ENCODE data around the gene IFITM2.
"Not testable (repeated sequence)": the region's sequence is repeated elsewhere in the genome, so short reads cannot be mapped to it uniquely, and the experiment has no call there.

IFITM2 gene

DNA sequence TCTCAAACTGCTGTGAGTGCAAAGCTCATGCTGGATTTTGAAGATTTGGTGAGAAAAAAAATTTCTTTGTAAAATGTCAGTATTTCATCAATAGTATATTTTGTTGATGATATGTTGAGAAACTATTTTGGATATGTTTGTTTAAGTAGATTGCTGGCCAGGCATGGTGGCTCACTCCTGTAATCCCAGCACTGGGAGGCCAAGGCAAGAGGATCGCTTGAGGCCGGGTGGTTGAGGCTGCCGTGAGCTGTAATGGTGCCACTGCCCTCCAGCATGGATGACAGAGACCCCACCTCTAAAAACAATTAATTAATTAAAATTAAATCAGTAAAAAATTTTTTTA, 19.9 kb downstream of the IFITM2 start:
- no peak for DNase-seq

DNA sequence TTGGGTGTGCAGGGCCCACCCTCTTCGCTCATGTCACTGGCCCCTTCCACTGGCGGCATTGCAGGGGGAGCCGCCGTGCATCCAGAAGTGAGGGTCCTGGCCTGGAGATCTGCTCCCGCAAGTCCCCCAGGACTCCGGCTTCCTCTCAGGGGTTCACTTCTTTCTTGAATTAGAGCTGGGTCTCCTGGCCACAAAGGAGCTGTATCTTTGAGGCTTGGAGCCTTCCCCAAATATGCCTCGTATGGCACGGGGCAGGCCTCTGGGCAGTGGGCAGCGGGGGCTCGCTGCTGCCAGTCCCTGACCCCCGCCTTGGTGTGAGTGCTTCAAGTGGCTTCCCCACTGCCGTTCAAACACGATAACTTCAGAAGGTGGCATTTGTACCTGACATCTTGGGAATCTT, 20.4 kb downstream of the IFITM2 start:
- no peak for DNase-seq

DNA sequence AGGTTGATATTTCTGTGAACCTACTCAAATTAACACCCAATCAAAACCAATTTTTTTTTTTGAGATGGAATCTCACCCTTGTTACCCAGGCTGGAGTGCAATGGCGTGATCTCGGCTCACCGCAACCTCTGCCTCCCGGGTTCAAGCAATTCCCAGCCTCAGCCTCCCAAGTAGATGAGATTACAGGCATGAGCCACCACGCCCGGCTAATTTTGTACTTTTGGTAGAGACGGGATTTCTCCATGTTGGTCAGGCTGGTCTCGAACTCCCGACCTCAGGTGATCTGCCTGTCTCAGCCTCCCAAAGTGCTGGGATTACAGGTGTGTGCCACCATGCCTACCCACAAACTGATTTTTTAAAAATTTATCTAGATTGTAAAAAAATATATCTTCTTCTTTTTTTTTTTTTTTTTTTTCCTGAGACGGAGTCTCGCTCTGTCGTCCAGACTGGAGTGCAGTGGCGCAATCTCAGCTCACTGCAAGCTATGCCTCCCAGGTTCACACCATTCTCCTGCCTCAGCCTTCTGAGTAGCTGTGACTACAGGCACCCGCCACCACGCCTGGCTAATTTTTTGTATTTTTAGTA, 21.0 kb downstream of the IFITM2 start:
- not testable (repeated sequence) for DNase-seq

DNA sequence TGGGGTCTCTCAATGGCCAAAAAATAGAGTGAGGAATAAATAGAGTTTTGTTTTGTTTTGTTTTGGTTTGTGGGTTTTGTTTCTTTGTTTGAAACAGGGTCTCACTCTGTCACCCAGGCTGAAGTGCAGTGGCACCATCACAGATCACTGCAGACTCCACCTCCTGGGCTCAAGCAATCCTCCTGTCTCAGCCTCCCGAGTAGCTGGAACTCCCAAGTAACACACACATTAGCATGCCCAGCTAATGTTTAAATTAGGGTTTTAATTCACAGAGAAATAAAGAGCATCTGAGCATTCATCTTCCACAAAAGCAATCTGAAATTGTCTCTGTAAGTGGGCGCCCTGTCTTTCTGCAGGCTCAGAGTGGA, 22.3 kb downstream of the IFITM2 start:
- no peak for DNase-seq

DNA sequence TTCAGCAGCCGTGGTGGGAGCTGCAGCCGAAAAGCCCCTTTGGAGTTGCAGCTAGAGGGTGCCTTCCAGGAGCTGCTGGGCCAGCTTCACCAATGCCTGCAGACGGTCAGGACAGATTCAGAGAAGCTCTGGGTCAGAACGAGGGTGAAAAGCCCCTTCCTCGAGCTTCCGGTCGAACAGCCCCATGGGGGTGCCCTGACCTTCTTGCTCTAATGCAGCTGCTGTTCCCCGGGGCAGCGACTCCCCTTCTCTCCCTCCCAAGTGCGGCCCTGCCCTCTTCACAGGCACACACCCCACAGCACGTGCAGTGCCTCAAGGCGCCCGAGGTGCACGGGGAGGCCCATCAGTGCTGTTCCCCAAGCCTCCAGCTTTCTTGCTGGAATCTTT, 22.7 kb downstream of the IFITM2 start:
- no peak for DNase-seq

DNA sequence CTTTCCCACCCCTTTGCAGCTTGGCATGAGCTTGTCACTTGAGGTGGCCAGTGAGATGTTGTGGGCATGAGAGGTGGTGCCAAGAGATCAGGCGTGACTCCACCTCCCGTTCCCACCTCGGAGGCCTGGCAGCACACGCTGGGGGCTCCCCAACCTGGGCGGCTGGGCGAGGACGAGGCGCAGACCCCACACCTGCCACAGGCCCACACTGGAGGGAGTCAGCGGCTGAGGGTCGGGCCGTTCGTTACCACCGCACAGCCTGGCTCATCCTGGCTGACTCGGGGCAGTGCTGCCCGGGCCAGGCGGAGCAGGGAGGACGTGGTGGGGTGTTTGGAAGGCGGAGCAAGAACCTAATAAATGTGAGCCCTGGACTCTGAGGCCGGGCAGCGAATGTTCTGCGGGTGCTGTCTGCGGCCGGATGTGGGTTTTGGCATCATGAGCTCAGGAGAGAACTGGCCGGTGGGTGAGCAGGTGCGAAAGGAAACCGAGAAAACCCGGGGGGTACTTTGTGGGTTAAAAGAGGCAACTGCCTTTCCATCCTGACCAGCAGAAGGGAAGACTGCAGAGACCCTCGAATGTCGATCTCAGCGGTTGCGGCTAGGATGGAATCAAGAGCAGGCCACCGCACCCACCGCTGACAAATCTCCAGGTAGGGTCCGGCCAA, 23.2 kb downstream of the IFITM2 start:
- peak; percentile 30 for DNase-seq

DNA sequence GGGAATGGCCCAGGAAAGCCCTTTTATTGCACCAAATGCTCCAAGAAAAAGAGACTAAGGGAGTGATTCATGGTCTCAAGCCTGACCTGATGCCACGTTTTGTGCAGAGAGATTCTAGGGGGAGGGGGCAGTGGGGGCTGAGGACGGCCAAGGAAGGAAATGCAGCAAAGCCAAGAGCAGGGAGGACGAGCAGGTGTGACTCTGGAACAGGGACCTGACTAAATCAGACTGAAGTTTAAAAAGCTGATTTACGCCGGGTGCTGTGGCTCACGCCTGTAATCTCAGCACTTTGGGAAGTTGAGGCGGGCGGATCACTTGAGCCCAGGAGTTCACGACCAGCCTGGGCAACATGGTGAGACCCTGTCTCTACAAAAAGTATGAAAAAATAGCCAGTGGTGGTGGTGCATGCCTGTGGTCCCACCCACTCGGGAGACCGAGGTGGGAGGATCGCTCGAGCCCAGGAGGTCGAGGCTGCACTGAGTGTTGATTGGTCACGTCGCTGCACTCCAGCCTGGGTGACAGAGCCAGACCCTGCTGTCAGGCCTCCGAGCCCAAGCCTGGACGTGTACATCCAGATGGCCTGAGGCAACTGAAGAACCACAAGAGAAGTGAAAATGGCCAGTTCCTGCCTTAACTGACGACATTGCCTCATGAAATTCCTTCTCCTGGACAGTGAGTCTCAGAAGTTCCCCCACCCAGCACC, 23.9 kb downstream of the IFITM2 start:
- no peak for DNase-seq

DNA sequence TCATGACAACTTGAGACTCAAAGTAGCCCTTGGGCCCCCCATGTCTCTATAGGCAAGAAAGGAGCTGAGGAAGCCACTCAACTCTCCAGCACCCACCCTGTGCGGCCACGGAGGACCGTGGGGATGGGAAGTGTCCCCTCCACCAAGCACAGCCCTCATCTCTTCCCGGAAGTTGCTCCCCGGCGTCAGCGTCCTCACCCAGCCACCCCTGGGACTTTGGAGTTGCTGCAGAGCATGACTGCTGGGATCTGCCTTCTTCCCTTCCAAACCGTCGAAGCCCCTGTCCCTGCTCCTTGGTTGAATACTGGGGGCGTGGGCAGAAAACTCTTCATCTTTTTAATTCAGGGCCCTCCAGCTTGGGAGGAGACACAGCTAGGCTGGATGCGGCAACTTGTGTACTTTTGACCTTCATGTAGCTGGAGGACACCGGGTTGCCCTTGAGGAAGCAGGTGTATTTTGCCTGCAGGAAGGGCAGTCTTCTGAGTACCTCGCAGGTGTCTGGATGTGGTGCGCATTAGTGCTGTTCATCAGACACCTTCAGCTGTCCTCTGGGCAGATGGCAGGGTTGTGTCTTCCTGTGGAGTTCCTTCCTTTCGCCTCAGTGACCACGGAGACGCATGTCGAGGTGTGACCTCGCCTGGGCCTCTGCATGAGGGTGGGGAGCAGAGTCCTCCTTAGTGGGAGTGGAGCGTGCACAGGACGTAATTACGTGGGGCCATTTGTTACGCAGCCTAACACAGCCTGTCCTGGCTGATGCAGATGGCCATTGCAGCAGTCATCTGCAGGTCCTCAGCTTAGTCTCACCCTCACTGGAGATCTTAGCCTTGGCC, 25.2 kb downstream of the IFITM2 start:
- DNase-seq: no peak

DNA sequence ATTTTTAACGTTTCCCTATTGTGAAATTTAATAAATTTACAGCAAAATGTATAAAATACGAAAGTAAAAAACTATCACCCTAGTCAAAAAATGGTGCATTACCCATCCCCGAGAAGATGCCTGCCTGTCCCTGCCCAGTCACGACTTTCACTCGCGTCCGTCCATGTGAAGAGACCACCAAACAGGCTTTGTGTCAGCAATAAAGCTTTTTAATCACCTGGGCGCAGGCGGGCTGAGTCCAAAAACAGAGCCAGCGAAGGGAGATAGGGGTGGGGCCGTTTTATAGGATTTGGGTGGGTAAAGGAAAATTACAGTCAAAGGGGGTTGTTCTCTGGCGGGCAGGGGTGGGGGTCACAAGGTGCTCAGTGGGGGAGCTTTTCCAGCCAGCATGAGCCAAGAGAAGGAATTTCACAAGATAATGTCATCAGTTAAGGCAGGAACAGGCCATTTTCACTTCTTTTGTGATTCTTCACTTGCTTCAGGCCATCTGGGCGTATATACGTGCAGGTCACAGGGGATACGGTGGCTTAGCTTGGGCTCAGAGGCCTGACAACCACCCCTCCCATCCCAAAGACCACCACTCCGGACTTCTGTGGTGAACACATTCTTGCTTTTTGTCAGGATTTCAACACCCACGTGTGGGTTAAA, 26.1 kb downstream of the IFITM2 start:
- DNase-seq: not testable (repeated sequence)

DNA sequence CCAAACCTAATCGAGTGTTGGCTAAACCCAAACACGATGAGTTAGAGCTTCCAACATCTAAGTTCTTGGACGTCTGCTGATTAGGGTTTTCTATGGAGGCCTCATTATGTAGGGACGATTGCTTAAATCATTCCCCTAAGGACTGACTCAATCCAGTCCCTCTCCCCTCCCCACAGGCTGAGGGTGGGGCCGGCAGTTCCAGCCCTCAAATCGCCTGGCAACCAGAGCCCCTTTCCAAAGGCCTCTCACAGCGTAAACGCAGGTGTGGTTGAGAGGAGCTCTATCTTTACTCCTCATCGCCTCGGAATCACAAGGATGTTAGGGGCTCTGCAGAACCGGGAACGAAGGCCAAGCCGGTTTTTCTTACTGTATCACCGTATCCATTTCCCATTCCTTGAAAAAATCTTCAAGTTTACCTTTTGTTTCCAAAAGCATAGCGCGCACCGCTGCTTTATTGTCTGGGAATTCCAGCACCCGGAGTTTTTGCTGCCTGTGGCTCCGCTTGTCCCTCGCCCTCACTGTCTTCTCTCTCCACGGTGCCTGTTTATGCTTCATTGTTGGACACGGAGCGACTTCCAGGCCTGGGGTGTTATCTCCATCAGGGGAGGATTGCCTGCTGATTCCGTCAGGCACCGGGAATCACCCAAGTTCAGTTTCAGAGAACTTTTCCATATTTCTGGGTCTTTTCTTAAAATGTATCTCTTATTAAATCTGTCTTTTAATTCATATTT, 26.8 kb downstream of the IFITM2 start:
- DNase-seq: no peak

DNA sequence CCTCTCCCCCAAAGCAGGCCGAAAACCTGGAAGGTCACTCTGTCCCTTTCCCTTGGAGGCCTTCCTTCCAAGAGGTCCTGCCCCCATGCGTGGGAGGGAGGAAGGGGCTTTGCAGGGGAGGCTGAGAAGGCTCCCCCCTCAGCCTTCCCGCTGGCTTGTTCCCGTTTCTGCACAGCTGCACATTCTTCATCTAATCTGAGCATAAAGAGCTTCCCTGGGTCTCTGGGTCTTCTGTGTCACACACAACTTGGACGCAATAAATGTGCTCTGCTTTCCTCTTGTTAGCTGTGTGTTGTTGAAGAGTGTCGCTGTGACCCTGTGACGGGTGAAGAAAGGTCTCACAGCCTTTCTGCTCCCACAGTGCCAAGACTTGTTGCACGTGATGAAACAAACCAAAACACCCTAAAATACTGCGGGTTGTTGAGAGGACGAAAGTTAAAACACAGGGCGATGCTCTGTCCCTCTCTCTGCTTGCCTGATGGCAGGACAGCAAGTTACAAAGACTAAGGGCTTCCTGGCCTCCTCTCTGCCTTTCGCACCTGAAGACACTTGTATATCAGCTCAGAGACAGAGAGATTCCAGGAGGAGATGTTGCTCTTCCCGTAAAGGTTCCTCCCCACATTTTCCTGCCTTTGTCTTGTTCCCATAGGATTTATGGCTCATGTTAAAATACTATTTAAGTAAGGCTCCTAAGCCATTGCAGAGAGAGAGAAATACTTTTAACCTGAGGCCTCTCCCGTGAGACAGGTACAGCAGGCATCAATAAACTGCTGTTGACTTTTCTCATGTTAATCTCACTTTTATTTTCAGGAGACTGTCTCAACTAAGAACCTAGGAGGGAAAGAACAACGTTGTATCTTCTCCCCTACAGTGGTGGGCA, 28.4 kb downstream of the IFITM2 start:
- DNase-seq: no peak

DNA sequence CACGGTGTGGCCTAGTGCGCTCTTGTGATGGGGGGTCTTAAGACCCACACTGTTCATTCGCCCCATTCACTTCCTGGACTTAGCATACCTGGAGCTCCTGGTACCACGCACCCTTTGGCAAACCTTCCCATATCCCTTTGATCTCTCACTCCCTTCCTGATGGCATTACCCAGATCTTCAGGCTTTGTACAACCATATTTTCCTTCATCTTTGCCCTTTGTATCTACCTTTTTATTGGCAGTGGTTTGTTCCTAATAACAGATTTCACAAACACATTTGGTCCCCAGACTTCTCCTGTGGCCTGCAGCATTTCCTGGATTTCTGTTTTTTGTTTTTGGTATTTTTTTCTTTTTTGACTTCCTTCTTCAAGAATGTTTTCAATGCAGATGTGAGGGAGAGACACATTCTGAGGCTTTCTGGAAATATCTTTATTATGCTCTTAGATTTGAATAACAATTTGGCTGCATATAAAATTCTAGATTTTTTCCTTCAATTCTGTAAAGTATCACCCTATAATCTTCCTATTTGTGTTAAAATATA, 29.1 kb downstream of the IFITM2 start:
- no peak for DNase-seq

DNA sequence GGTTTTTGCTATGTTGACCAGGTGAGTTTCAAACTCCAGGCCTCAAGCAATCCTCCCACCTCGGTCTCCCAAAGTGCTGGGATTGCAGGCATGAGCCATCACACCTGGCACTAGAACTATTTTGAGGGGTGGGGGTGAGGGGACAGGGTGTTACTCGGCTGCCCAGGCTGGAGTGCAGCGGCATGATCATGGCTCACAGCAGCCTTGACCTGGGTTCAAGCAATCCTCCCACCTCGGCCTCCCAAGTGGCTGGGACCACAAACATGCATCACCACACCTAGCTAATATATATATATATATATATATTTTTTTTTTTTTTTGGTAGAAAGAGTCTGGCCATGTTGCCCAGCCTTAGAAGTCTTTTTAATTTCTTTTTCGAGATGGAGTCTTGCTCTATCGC, 30.1 kb downstream of the IFITM2 start:
- DNase-seq: no peak

DNA sequence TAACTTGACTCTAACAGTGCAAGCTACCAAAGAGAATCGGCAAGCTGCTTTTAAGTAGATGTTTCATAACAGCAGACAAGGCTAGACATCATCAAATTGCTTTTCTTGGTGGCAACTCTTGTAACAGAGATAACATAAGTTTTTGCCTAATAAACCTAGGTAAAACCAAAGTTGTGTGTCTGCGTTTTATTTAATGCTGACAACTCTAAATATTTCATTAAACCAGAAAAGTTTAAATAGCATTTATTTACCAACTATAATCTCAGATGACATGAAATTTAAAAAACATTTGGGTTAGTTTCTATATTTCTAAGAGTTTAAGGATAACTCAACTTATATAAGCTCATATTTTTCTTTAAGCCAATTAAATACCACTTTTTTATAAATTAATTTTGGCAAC, 32.3 kb downstream of the IFITM2 start:
- no peak for DNase-seq

DNA sequence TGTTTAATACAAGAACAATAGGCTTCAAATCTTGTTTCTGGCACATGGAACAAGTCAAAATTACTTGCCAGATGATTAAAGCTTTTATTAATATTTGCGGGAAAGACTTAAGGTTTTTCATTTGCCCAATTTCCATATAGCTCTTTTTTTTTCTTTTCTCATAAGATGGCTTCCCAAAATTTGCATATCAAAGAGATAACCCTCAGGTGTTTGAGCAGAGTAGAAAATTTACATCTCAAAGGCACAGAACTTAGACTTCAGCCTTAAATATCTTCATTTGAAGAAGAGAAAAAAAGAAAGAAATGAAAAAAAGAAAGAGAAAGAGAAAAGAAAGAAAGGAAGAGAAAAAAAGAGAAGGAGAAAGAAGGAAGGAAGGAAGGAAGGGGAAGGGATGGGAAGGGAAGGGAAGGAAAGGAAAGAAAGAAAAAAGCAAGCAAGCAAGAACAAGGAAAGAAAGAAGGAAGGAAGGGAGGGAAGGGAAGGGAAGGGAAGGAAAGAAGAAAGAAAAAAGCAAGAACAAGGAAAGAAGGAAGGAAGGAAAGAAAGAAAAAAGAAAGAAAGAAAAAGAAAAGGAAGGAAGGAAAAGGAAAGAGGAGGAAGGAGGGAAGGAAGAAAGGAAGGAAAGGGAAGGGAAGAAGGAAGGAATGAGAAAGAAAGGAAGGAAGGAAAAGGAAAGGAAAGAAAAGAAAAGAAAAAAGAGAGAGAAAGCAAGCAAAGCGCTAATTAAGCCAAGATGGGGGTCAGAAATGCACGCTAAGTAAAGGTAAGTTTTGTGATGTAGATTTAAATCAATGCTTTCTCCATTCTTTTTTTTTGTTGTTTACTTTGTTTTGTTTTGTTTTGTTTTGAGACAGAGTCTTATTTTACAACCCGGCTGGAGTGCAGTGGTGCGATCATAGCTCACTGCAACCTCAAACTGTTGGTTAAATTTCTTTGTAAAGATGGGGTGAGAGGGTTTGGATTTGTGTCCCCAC, 33.2 kb downstream of the IFITM2 start:
- no peak for DNase-seq

DNA sequence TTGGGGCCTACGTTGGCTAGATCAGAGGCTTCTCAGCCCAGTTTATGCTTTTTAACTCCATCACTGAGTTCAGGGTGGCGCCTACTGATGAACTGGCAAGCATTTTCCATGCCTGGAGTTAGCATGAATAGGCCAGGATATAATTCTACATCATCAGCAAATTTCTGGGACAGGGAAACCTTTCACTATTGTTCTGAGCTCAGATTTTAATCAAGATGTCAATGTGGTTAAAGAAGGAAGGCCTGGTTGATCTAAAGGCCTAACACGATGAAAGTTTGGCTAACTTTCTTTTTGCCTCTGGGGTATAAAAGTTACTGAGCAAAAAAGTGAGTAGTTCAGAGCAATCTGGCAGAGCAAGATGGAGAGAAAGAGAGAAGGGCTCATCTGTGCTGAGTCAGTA, 34.7 kb downstream of the IFITM2 start:
- DNase-seq: no peak

DNA sequence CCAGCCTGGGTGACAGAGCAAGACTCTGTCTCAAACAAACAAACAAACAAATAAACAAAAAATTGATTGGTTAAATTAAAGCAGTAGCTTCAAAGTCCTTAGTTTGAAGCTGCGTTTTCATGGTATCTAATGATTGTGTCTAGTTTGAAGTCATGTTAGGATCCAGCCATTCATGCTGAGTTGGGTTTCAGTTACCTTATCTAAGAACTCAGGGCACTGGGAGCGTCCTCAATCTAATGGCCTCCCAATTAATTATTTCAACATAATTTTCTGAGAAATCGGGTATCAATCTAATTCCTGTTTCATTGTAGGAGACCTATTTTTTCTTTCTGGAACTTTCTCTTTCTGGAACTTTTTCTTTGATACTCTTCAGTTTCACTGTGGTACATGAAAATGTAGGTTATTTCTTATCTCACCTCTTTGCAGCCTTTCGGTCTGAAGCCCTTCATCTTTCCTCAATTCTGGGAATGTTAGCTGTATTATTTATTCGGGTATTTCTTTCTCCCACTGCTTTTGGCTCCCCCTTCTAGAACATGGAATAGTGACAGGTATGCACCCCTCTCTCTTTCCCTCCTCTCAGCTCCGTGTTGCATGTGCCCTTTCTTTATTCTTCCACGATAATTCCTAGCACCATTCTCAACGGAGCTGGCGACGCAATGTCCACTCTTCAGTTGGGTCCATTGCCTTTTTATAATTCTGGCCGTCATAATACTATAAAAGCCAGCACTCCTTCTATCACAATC, 37.4 kb downstream of the IFITM2 start:
- DNase-seq: no peak

DNA sequence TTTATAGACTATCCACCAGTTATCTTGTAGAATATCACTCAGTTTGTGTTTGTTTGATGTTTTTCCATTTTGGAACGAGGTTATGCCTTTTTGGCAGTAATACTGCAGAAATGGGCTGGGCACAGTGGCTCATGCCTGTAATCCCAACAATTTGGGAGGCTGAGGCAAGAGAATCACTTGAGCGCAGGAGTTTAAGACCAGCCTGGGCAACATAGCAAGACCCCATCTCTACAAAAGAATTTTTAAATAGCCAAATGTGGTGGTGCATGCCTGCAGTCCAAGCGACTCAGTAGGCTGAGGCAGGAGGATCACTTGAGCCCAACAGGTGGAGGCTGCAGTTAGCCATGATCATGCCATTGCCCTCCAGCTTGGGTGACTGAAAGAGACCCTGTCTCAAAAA, 38.9 kb downstream of the IFITM2 start:
- no peak for DNase-seq

DNA sequence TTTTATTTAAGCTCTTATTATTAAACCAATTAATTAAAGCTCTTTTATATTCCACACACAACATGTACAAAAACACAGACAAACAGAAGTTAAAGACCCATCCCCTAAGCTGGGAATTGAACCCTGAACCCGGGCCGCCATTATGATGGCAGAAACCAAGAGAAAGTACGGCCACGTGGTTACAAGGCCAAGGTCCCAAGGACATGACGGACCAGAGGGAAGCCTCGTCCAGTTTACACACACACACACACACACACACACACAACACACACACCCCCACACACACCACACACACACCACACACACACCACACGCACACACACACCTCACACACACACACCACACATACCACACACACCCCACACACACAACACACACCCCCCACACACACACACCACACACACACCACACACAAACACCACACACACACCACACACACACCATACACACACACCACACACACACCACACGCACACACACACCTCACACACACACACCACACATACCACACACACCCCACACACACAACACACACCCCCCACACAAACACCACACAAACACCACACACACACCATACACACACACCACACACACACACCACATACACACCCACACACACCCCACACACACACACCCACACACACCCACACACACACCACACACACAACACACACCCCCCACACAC, 41.8 kb downstream of the IFITM2 start:
- not testable (repeated sequence) for DNase-seq
